HCT116 (cell line): ENCODE data around the gene PICALM. TPM values are rescaled to one million over a fixed set of nuclear protein-coding genes. Genes with fewer than 3 reads are reported as not detected.

ENCODE experiments used
- ATAC-seq: fragments of 200-7000 bp; cut with Tn5 transposase; 2 replicates; pipeline ENCODE4 v1.9.1; 2020; ENCODE audit warnings: mild to moderate bottlenecking, moderate library complexity
- BruUV-seq: library from RNA; stranded (reverse); fragments of 400-500 nt; replicated peaks from 2 replicates; lab custom pipeline; 2021; lab: Mats Ljungman, UMichigan
- CTCF ChIA-PET: fragments of 300-600 bp; sonication (Branson Sonifier 250); formaldehyde crosslinking; loops from one replicate; lab custom pipeline; 2021; ENCODE audit warnings: antibody characterized with exemption; lab: Charles Lee
- POLR2A ChIA-PET: fragments of 300-600, 350-600 bp; sonication (Branson Sonifier 250); formaldehyde crosslinking; loops from one replicate; lab custom pipeline; 2021; ENCODE audit warnings: antibody characterized with exemption; lab: Charles Lee
- RAD21 ChIA-PET, 2 experiments: fragments of 300-600 bp; sonication (Branson Sonifier 250); formaldehyde crosslinking; loops; one replicate each; lab custom pipeline; 2023; ENCODE audit warnings: low total read pairs in 2 of 2; ENCODE audit not compliant: uncharacterized antibody in 2 of 2, unreplicated experiment in 2 of 2, low non-redundant PET in 1 of 2; lab: Charles Lee
- DNase-seq: peaks from one replicate; pipeline ENCODE4 v3.0.0-alpha.2; 2010; ENCODE audit warnings: low read depth, low spot score
- H2AFZ ChIP-seq: fragments of 200-600 bp; shearing (Covaris generic), sonication (generic); 2 replicates; pipeline ENCODE4 v1.6.1; 2017; ENCODE audit warnings: low read depth, mixed run types, mixed read lengths, antibody characterized with exemption, low read length; ENCODE audit not compliant: poor library complexity, severe bottlenecking
- H3K27ac ChIP-seq: 2 replicates; pipeline ENCODE4 v1.5.1; 2012; ENCODE audit warnings: low read depth, low read length
- H3K27me3 ChIP-seq: fragments of 200-600 bp; sonication (generic); 2 replicates; pipeline ENCODE4 v1.6.1; 2016; ENCODE audit warnings: mixed run types, low read length, mixed read lengths; ENCODE audit not compliant: insufficient read depth
- H3K36me3 ChIP-seq, 2 experiments: fragments of 200-500 bp in 1 of 2; fragments of 200-600 bp in 1 of 2; sonication (Bioruptor generic) in 1 of 2; sonication (generic) in 1 of 2; 2 replicates each; pipeline versions ENCODE4 v1.5.1 to v1.6.1; 2014 to 2016; ENCODE audit warnings: low read length in 2 of 2, inconsistent platforms in 1 of 2, mixed read lengths in 1 of 2, mixed run types in 1 of 2; ENCODE audit not compliant: insufficient read depth in 2 of 2, control insufficient read depth in 1 of 2
- H3K4me1 ChIP-seq, 2 experiments: fragments of 200-600 bp in 1 of 2; sonication (generic) in 1 of 2; 2 replicates each; pipeline versions ENCODE4 v1.5.1 to v1.6.1; 2012 to 2017; ENCODE audit warnings: low read length in 2 of 2, inconsistent platforms in 1 of 2, mild to moderate bottlenecking in 1 of 2, mixed read lengths in 1 of 2, mixed run types in 1 of 2, moderate library complexity in 1 of 2; ENCODE audit not compliant: insufficient read depth in 2 of 2, control insufficient read depth in 1 of 2
- H3K4me2 ChIP-seq: fragments of 200-600 bp; sonication (generic); 2 replicates; pipeline ENCODE4 v1.6.1; 2017; ENCODE audit warnings: mixed run types, low read length, mixed read lengths
- H3K4me3 ChIP-seq, 2 experiments: fragments of 200-600 bp in 1 of 2; sonication (generic) in 1 of 2; replicated peaks in 1 of 2; 2 replicates each; pipeline ENCODE4 v1.5.1; 2011 to 2016; ENCODE audit warnings: low read length in 2 of 2, control low read depth in 1 of 2, low read depth in 1 of 2, mild to moderate bottlenecking in 1 of 2, mixed read lengths in 1 of 2, mixed run types in 1 of 2
- H3K79me2 ChIP-seq: fragments of 200-600 bp; sonication (generic); 2 replicates; pipeline ENCODE4 v1.6.1; 2017; ENCODE audit warnings: mild to moderate bottlenecking, mixed run types, low read length, moderate library complexity, mixed read lengths; ENCODE audit not compliant: insufficient read depth
- H3K9ac ChIP-seq: fragments of 200-600 bp; sonication (generic); 2 replicates; pipeline ENCODE4 v1.6.1; 2016; ENCODE audit warnings: low read length, mixed read lengths
- H3K9me2 ChIP-seq: fragments of 200-600 bp; sonication (generic), shearing (Covaris generic); 2 replicates; pipeline ENCODE4 v1.6.1; 2017; ENCODE audit warnings: mixed run types, mild to moderate bottlenecking, moderate library complexity; ENCODE audit not compliant: insufficient read depth
- H3K9me3 ChIP-seq, 2 experiments: fragments of 200-500 bp in 1 of 2; fragments of 200-600 bp in 1 of 2; sonication (Bioruptor generic) in 1 of 2; sonication (generic) in 1 of 2; 2 replicates each; pipeline ENCODE4 v1.6.1; 2014 to 2017; ENCODE audit warnings: low read length in 2 of 2, mixed read lengths in 2 of 2, inconsistent platforms in 1 of 2, low read depth in 1 of 2, mild to moderate bottlenecking in 1 of 2, mixed run types in 1 of 2, moderate library complexity in 1 of 2; ENCODE audit not compliant: control insufficient read depth in 1 of 2, insufficient read depth in 1 of 2
- H4K20me1 ChIP-seq: fragments of 200-600 bp; sonication (generic), shearing (Covaris generic); 2 replicates; pipeline ENCODE4 v1.6.1; 2017; ENCODE audit warnings: mixed run types, mild to moderate bottlenecking, moderate library complexity; ENCODE audit not compliant: insufficient read depth
- ATF3 ChIP-seq: IDR thresholded peaks from 2 replicates; pipeline ENCODE4 v1.6.1; 2012
- EGR1 ChIP-seq: IDR thresholded peaks from 2 replicates; pipeline ENCODE4 v1.6.1; 2012; ENCODE audit warnings: low read depth
- EZH2phosphoT487 ChIP-seq: fragments of 200-600 bp; IDR thresholded peaks from 2 replicates; pipeline ENCODE4 v1.6.1; 2018; ENCODE audit warnings: antibody characterized with exemption, borderline replicate concordance
- FOSL1 ChIP-seq: IDR thresholded peaks from 2 replicates; pipeline ENCODE4 v1.6.1; 2012; ENCODE audit warnings: low read depth
- RAD21 ChIP-seq: IDR thresholded peaks from 2 replicates; pipeline ENCODE4 v1.6.1; 2012; ENCODE audit warnings: low read depth, mild to moderate bottlenecking
- SP1 ChIP-seq: IDR thresholded peaks from 2 replicates; pipeline ENCODE4 v1.6.1; 2012; ENCODE audit warnings: low read depth
- YY1 ChIP-seq: IDR thresholded peaks from 2 replicates; pipeline ENCODE4 v1.6.1; 2011; ENCODE audit warnings: low read length, low read depth, moderate library complexity, mild to moderate bottlenecking; ENCODE audit not compliant: insufficient replicate concordance; ENCODE audit errors: extremely low read depth
- ZNF274 ChIP-seq: fragments of 200-500 bp; sonication (Bioruptor generic); IDR thresholded peaks from 2 replicates; pipeline ENCODE4 v1.6.1; 2014; ENCODE audit warnings: mild to moderate bottlenecking, low read depth, low read length, inconsistent platforms
- intact Hi-C: fragments of 100-400 bp; cut with micrococcal nuclease; formaldehyde crosslinking; loops from 2 replicates; pipeline ENCODE4 v1.10.0; 2022
- total RNA-seq: library from RNA; stranded (reverse); gene quantifications from one replicate; pipeline ENCODE4 v1.2.1, GENCODE V29; 2021; ENCODE audit not compliant: unreplicated experiment
- TF ChIP-seq, protein P1 (sequence below): IDR thresholded peaks from 2 replicates; pipeline ENCODE4 v1.6.1; 2011; ENCODE audit warnings: mild to moderate bottlenecking, low read length, moderate library complexity; ENCODE audit not compliant: insufficient replicate concordance; ENCODE audit errors: extremely low read depth
- TF ChIP-seq, protein P2 (sequence below): IDR thresholded peaks from 2 replicates; pipeline ENCODE4 v1.6.1; 2012; ENCODE audit warnings: low read depth

Gene PICALM
- total RNA-seq, 1 experiment from 2014 or later: 90.6 TPM

GRCh38 chr11:85914425-85914824, 154.5 kb downstream of the PICALM start:
- Histone ChIP-seq H3K36me3 (no peaks in the 10 kb centered on the region), H3K9me3 (no peaks in the 10 kb centered on the region), H3K27me3 (no peaks in the 10 kb centered on the region), H3K4me2 (no peak overlapping the region), H3K27ac (no peak overlapping the region), H3K4me3 (no peak overlapping the region), H3K4me1 (no peaks in the 10 kb centered on the region), H2AFZ (no peak overlapping the region), H3K9me2 (no peaks in the 10 kb centered on the region), H4K20me1 (no peaks in the 10 kb centered on the region), H3K9ac (no peak overlapping the region), H3K79me2 (no peaks in the 10 kb centered on the region)
- POLR2A ChIA-PET: no interaction called here
- intact Hi-C loops: no loop called here
- CTCF ChIA-PET: no interaction called here
- ATAC-seq (no peak), DNase-seq (no peak)
- TF ChIP-seq EGR1: no peak
- TF ChIP-seq YY1: no peak
- TF ChIP-seq, protein P1, sequence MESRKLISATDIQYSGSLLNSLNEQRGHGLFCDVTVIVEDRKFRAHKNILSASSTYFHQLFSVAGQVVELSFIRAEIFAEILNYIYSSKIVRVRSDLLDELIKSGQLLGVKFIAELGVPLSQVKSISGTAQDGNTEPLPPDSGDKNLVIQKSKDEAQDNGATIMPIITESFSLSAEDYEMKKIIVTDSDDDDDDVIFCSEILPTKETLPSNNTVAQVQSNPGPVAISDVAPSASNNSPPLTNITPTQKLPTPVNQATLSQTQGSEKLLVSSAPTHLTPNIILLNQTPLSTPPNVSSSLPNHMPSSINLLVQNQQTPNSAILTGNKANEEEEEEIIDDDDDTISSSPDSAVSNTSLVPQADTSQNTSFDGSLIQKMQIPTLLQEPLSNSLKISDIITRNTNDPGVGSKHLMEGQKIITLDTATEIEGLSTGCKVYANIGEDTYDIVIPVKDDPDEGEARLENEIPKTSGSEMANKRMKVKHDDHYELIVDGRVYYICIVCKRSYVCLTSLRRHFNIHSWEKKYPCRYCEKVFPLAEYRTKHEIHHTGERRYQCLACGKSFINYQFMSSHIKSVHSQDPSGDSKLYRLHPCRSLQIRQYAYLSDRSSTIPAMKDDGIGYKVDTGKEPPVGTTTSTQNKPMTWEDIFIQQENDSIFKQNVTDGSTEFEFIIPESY: no peak
- TF ChIP-seq, protein P2, sequence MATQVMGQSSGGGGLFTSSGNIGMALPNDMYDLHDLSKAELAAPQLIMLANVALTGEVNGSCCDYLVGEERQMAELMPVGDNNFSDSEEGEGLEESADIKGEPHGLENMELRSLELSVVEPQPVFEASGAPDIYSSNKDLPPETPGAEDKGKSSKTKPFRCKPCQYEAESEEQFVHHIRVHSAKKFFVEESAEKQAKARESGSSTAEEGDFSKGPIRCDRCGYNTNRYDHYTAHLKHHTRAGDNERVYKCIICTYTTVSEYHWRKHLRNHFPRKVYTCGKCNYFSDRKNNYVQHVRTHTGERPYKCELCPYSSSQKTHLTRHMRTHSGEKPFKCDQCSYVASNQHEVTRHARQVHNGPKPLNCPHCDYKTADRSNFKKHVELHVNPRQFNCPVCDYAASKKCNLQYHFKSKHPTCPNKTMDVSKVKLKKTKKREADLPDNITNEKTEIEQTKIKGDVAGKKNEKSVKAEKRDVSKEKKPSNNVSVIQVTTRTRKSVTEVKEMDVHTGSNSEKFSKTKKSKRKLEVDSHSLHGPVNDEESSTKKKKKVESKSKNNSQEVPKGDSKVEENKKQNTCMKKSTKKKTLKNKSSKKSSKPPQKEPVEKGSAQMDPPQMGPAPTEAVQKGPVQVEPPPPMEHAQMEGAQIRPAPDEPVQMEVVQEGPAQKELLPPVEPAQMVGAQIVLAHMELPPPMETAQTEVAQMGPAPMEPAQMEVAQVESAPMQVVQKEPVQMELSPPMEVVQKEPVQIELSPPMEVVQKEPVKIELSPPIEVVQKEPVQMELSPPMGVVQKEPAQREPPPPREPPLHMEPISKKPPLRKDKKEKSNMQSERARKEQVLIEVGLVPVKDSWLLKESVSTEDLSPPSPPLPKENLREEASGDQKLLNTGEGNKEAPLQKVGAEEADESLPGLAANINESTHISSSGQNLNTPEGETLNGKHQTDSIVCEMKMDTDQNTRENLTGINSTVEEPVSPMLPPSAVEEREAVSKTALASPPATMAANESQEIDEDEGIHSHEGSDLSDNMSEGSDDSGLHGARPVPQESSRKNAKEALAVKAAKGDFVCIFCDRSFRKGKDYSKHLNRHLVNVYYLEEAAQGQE: no peak
- TF ChIP-seq RAD21: no peak
- TF ChIP-seq ZNF274: no peak
- no peak for TF ChIP-seq EZH2phosphoT487
- TF ChIP-seq SP1: no peak
- no peak for TF ChIP-seq ATF3
- no peak for TF ChIP-seq FOSL1
- BruUV-seq: no TSS peak
- RAD21 ChIA-PET: no interaction called here
